ENCODE results near the gene EPRS1.

GRCh38 chr1:220019071-220019470 lies 27.2 kb downstream of the EPRS1 start:
- TF ChIP-seq EZH2phosphoT487 (IDR thresholded peaks at IDR 0.05; ENCODE audit: borderline replicate concordance, low read depth), result no peak
- no peak for TF ChIP-seq RFX5 (IDR thresholded peaks at IDR 0.05; ENCODE audit: low read length)
- no peak for TF ChIP-seq CTCF (IDR thresholded peaks at IDR 0.05)
- no peak for TF ChIP-seq MAX (IDR thresholded peaks at IDR 0.05; ENCODE audit: low read depth)
- no peak for TF ChIP-seq TAF1 (IDR thresholded peaks at IDR 0.05; ENCODE audit: borderline replicate concordance, low read depth, low read length)
- TF ChIP-seq ZBTB33 (IDR thresholded peaks at IDR 0.05; ENCODE audit: borderline replicate concordance, low read depth), result no peak
- TF ChIP-seq RAD21 (IDR thresholded peaks at IDR 0.05; ENCODE audit: low read length), result no peak
- TF ChIP-seq USF2 (IDR thresholded peaks at IDR 0.05; ENCODE audit: borderline replicate concordance, low read depth, low read length), result no peak
- TF ChIP-seq CHD2 (IDR thresholded peaks at IDR 0.05; ENCODE audit: low read length, partially characterized antibody), result no peak
- no peak for TF ChIP-seq FOXJ3 (CRISPR knock-in tag; IDR thresholded peaks at IDR 0.05)
- TF ChIP-seq FOXM1 (IDR thresholded peaks at IDR 0.05; ENCODE audit: low read depth), result no peak

Data from SK-N-SH (cell line).